H9 (cell line): ENCODE measurements around the gene BCO1. TPM values are rescaled to one million over a fixed set of nuclear protein-coding genes. Genes with fewer than 3 reads are reported as not detected.

Source experiments
- DNase-seq: peaks from one replicate; pipeline ENCODE4 v3.0.0-alpha.2; 2017
- H2AFZ ChIP-seq: one replicate; pipeline ENCODE4 v1.6.1; 2013; ENCODE audit warnings: mild to moderate bottlenecking, low read length, control low read depth, moderate library complexity
- H2AK5ac ChIP-seq: 2 replicates; pipeline ENCODE4 v1.6.1; 2013; ENCODE audit warnings: low read length, control low read depth, mixed read lengths; ENCODE audit not compliant: insufficient read length
- H2BK120ac ChIP-seq: one replicate; pipeline ENCODE4 v1.6.1; 2013; ENCODE audit warnings: low read depth, mild to moderate bottlenecking, low read length, control low read depth, inconsistent platforms; ENCODE audit not compliant: poor library complexity, severe bottlenecking
- H2BK12ac ChIP-seq: 2 replicates; pipeline ENCODE4 v1.6.1; 2013; ENCODE audit warnings: low read length, control low read depth, mixed read lengths, low read depth; ENCODE audit not compliant: insufficient read length
- H2BK15ac ChIP-seq: 2 replicates; pipeline ENCODE4 v1.6.1; 2013; ENCODE audit warnings: low read depth, low read length, control low read depth
- H2BK20ac ChIP-seq: one replicate; pipeline ENCODE4 v1.6.1; 2013; ENCODE audit warnings: low read depth, mild to moderate bottlenecking, low read length, control low read depth, inconsistent platforms; ENCODE audit not compliant: poor library complexity, severe bottlenecking
- H2BK5ac ChIP-seq: 2 replicates; pipeline ENCODE4 v1.6.1; 2013; ENCODE audit warnings: low read length, control low read depth, mixed read lengths; ENCODE audit not compliant: insufficient read length
- H3K14ac ChIP-seq: 2 replicates; pipeline ENCODE4 v1.6.1; 2013; ENCODE audit warnings: low read length, control low read depth; ENCODE audit not compliant: insufficient read depth
- H3K18ac ChIP-seq: 2 replicates; pipeline ENCODE4 v1.6.1; 2013; ENCODE audit warnings: low read depth, mild to moderate bottlenecking, mixed read lengths, low read length, control low read depth; ENCODE audit not compliant: insufficient read length
- H3K23ac ChIP-seq: 2 replicates; pipeline ENCODE4 v1.6.1; 2013; ENCODE audit warnings: low read length, control low read depth, mixed read lengths, low read depth; ENCODE audit not compliant: insufficient read length
- H3K23me2 ChIP-seq: 2 replicates; pipeline ENCODE4 v1.6.1; 2013; ENCODE audit warnings: low read depth, mild to moderate bottlenecking, mixed read lengths, low read length, control low read depth; ENCODE audit not compliant: insufficient read length, poor library complexity, severe bottlenecking
- H3K27ac ChIP-seq: 2 replicates; pipeline ENCODE4 v1.5.1; 2013; ENCODE audit warnings: low read length, control low read depth, mixed read lengths, low read depth; ENCODE audit not compliant: insufficient read length
- H3K27me3 ChIP-seq: 2 replicates; pipeline ENCODE4 v1.6.1; 2013; ENCODE audit warnings: low read length, control low read depth, inconsistent platforms; ENCODE audit not compliant: insufficient read depth
- H3K4ac ChIP-seq: 2 replicates; pipeline ENCODE4 v1.6.1; 2013; ENCODE audit warnings: low read depth, mild to moderate bottlenecking, control low read depth, inconsistent platforms, low read length, moderate library complexity
- H3K4me1 ChIP-seq: 2 replicates; pipeline ENCODE4 v1.6.1; 2013; ENCODE audit warnings: low read length, control low read depth, inconsistent platforms; ENCODE audit not compliant: insufficient read depth
- H3K4me2 ChIP-seq: 2 replicates; pipeline ENCODE4 v1.6.1; 2013; ENCODE audit warnings: low read length, control low read depth, mixed read lengths; ENCODE audit not compliant: insufficient read length, insufficient read depth
- H3K56ac ChIP-seq: 2 replicates; pipeline ENCODE4 v1.6.1; 2013; ENCODE audit warnings: low read depth, mild to moderate bottlenecking, mixed read lengths, low read length, control low read depth; ENCODE audit not compliant: insufficient read length
- H3K79me1 ChIP-seq: 2 replicates; pipeline ENCODE4 v1.6.1; 2013; ENCODE audit warnings: low read depth, mild to moderate bottlenecking, moderate library complexity, low read length, control low read depth, inconsistent platforms; ENCODE audit not compliant: insufficient read depth, poor library complexity, severe bottlenecking
- H3K79me2 ChIP-seq: 2 replicates; pipeline ENCODE4 v1.6.1; 2013; ENCODE audit warnings: low read length, control low read depth, inconsistent platforms; ENCODE audit not compliant: insufficient read depth
- H3K9ac ChIP-seq: 2 replicates; pipeline ENCODE4 v1.6.1; 2013; ENCODE audit warnings: low read length, control low read depth, mixed read lengths; ENCODE audit not compliant: insufficient read length; ENCODE audit errors: extremely low read depth
- H3K9me3 ChIP-seq: one replicate; pipeline ENCODE4 v1.6.1; 2013; ENCODE audit warnings: low read depth, low read length, inconsistent platforms; ENCODE audit not compliant: control insufficient read depth
- H3T11ph ChIP-seq: one replicate; pipeline ENCODE4 v1.6.1; 2013; ENCODE audit warnings: mild to moderate bottlenecking, low read length, control low read depth, inconsistent platforms
- H4K20me1 ChIP-seq: one replicate; pipeline ENCODE4 v1.6.1; 2013; ENCODE audit not compliant: control insufficient read depth, insufficient read length, insufficient read depth
- H4K5ac ChIP-seq: 2 replicates; pipeline ENCODE4 v1.6.1; 2013; ENCODE audit warnings: low read depth, mild to moderate bottlenecking, mixed read lengths, low read length, control low read depth; ENCODE audit not compliant: insufficient read length
- H4K8ac ChIP-seq: replicated peaks from 2 replicates; pipeline ENCODE4 v1.6.1; 2013; ENCODE audit warnings: low read length, control low read depth, mixed read lengths, low read depth; ENCODE audit not compliant: insufficient read length
- H4K91ac ChIP-seq: 2 replicates; pipeline ENCODE4 v1.6.1; 2013; ENCODE audit warnings: low read depth, mild to moderate bottlenecking, moderate library complexity, mixed read lengths, low read length, control low read depth; ENCODE audit not compliant: insufficient read length
- H3K27ac Mint-ChIP-seq, 3 experiments: 2 replicates in 2 of 3; 3 replicates in 1 of 3; pipeline ENCODE4 v1.8.0; 2020 to 2021; ENCODE audit warnings: mixed read lengths in 3 of 3, mild to moderate bottlenecking in 1 of 3, moderate library complexity in 1 of 3
- H3K27me3 Mint-ChIP-seq: 2 replicates; pipeline ENCODE4 v1.8.0; 2021; ENCODE audit warnings: low read depth, mild to moderate bottlenecking, moderate library complexity, mixed read lengths
- H3K36me3 Mint-ChIP-seq, 3 experiments: 2 replicates in 2 of 3; 3 replicates in 1 of 3; pipeline ENCODE4 v1.8.0; 2020 to 2021; ENCODE audit warnings: low read depth in 3 of 3, mixed read lengths in 3 of 3; ENCODE audit not compliant: insufficient read depth in 1 of 3
- H3K4me1 Mint-ChIP-seq, 2 experiments: 2 replicates each; pipeline ENCODE4 v1.8.0; 2020; ENCODE audit warnings: mixed read lengths in 2 of 2
- H3K4me3 Mint-ChIP-seq, 2 experiments: 2 replicates in 1 of 2; 3 replicates in 1 of 2; pipeline ENCODE4 v1.8.0; 2020 to 2021; ENCODE audit warnings: mild to moderate bottlenecking in 2 of 2, mixed read lengths in 2 of 2, moderate library complexity in 1 of 2
- H3K9me3 Mint-ChIP-seq, 2 experiments: 2 replicates in 1 of 2; 3 replicates in 1 of 2; pipeline ENCODE4 v1.8.0; 2020; ENCODE audit warnings: mild to moderate bottlenecking in 2 of 2, mixed read lengths in 2 of 2, moderate library complexity in 1 of 2
- CTCF ChIP-seq: fragments of 200-600 bp; sonication (generic); conservative IDR thresholded peaks from 3 replicates; pipeline ENCODE4 v1.8.0; 2021; ENCODE audit warnings: antibody characterized with exemption, mild to moderate bottlenecking
- WGBS: extraction: QIAGEN DNeasy Blood & Tissue Kit; methylation state at CpG from one replicate; pipeline ENCODE4 v1.1.7; 2013; ENCODE audit warnings: missing lambda C conversion rate, low lambda C conversion rate, mixed read lengths; ENCODE audit not compliant: insufficient read length; ENCODE audit errors: extremely low coverage; 5-methylcytosine and 5-hydroxymethylcytosine counted together
- total RNA-seq: library from RNA; stranded (reverse); gene quantifications from 2 replicates; pipeline ENCODE4 v1.2.1, GENCODE V29; 2021

BCO1 gene
- total RNA-seq, 1 experiment from 2014 or later = not detected

GRCh38 chr16:81227785-81228184 is 10.7 kb upstream of the BCO1 start:
- Mint-ChIP-seq H3K36me3 (no peaks in the 10 kb centered on the region), H3K4me1 (peaks cover 0 to 14% of the 10 kb centered on the region in 2 experiments; a peak in 1 of 4 replicates), H3K9me3 (no peaks in the 10 kb centered on the region), H3K27ac (no peak overlapping the region), H3K4me3 (no peak overlapping the region), H3K27me3 (no peaks in the 10 kb centered on the region; the same call in 1 of the 2 replicates)
- Histone ChIP-seq H3T11ph (no peak overlapping the region), H3K79me1 (no peaks in the 10 kb centered on the region), H3K27ac (no peak overlapping the region), H3K4me1 (no peaks in the 10 kb centered on the region), H3K9me3 (no peaks in the 10 kb centered on the region), H3K79me2 (no peaks in the 10 kb centered on the region), H4K20me1 (no peaks in the 10 kb centered on the region), H4K5ac (no peak overlapping the region), H3K27me3 (no peaks in the 10 kb centered on the region), H2BK15ac (no peak overlapping the region), H4K91ac (no peak overlapping the region), H3K56ac (no peak overlapping the region), H2BK5ac (no peak overlapping the region), H2BK120ac (no peak overlapping the region), H3K14ac (no peak overlapping the region), H2AK5ac (no peak overlapping the region), H3K9ac (no peak overlapping the region), H3K4ac (no peak overlapping the region), H3K23me2 (no peaks in the 10 kb centered on the region), H3K18ac (no peak overlapping the region), H3K4me2 (no peak overlapping the region), H3K23ac (no peak overlapping the region), H2BK12ac (no peak overlapping the region), H2BK20ac (no peak overlapping the region), H4K8ac (no peak overlapping the region), H2AFZ (no peak overlapping the region)
- no peak for TF ChIP-seq CTCF
- WGBS = no CpG with 5 or more reads among the region's 2 CpGs
- DNase-seq = no peak
